Activated T-helper 1 cell treated with anti-CD3 and anti-CD28 coated beads, Interleukin-12 subunit alpha, Interleukin-12 subunit beta, Interleukin-2, Interleukin-4 antibody, amounts not matched to agents 30 ng/mL and 10 ng/mL and 1 ng/mL, durations not matched to agents 14 hours and 24 hours and 36 hours (primary cell): ENCODE data around the gene PACS1. TPM values are rescaled to one million over a fixed set of nuclear protein-coding genes. Genes with fewer than 3 reads are reported as not detected.

Source experiments
- DNase-seq: peaks from one replicate; pipeline ENCODE4 v3.0.0; 2021; ENCODE audit warnings: low spot score
- H3K27ac Mint-ChIP-seq: one replicate; pipeline ENCODE4 v1.8.0; 2021; ENCODE audit warnings: mild to moderate bottlenecking, mixed read lengths
- H3K27me3 Mint-ChIP-seq: one replicate; pipeline ENCODE4 v1.8.0; 2022; ENCODE audit warnings: mild to moderate bottlenecking, moderate library complexity, mixed read lengths; ENCODE audit not compliant: insufficient read depth
- H3K36me3 Mint-ChIP-seq: one replicate; pipeline ENCODE4 v1.8.0; 2021; ENCODE audit warnings: low read depth, mixed read lengths
- H3K4me1 Mint-ChIP-seq: one replicate; pipeline ENCODE4 v1.8.0; 2021; ENCODE audit warnings: low read depth, mixed read lengths
- H3K4me3 Mint-ChIP-seq: one replicate; pipeline ENCODE4 v1.8.0; 2021; ENCODE audit warnings: mild to moderate bottlenecking, moderate library complexity, mixed read lengths
- H3K9me3 Mint-ChIP-seq: one replicate; pipeline ENCODE4 v1.8.0; 2021; ENCODE audit warnings: mixed read lengths
- intact Hi-C: fragments of 100-400 bp; cut with micrococcal nuclease; formaldehyde crosslinking; loops from one replicate; pipeline ENCODE4 v1.15.1; 2024
- total RNA-seq: library from RNA; stranded (reverse); gene quantifications from 2 replicates; pipeline ENCODE4 v1.2.3, GENCODE V29; 2022

PACS1 gene
- total RNA-seq, 1 donor from 2014 or later: 89.5 TPM

- Mint-ChIP-seq H3K36me3 (no peaks in the 10 kb centered on the region), H3K27me3 (no peaks in the 10 kb centered on the region), H3K27ac (no peak overlapping the region), H3K4me1 (peaks cover 7% of the 10 kb centered on the region), H3K4me3 (no peak overlapping the region), H3K9me3 (no peaks in the 10 kb centered on the region)
- DNase-seq: no peak
- intact Hi-C loops: no loop called here
These were observed 111.7 kb downstream of the PACS1 start for GRCh38 chr11:66181632-66182315.

- Mint-ChIP-seq H3K9me3 (no peaks in the 10 kb centered on the region), H3K4me1 (peaks cover 7% of the 10 kb centered on the region), H3K27ac (no peak overlapping the region), H3K27me3 (no peaks in the 10 kb centered on the region), H3K36me3 (peaks cover 2% of the 10 kb centered on the region), H3K4me3 (no peak overlapping the region)
- DNase-seq: no peak
- intact Hi-C loops: no loop called here
These were observed 113.5 kb downstream of the PACS1 start for GRCh38 chr11:66183494-66184048.

- Mint-ChIP-seq H3K27me3 (no peaks in the 10 kb centered on the region), H3K4me1 (no peaks in the 10 kb centered on the region), H3K27ac (no peak overlapping the region), H3K4me3 (no peak overlapping the region), H3K36me3 (peaks cover 3% of the 10 kb centered on the region), H3K9me3 (no peaks in the 10 kb centered on the region)
- intact Hi-C loops: no loop called here
- no peak for DNase-seq
These were observed 114.7 kb downstream of the PACS1 start for GRCh38 chr11:66184728-66185127.

- no peak overlapping the region for H3K4me3 Mint-ChIP-seq
These were observed 116.4 kb downstream of the PACS1 start for GRCh38 chr11:66186470-66186869.

GRCh38 chr11:66187453-66187852 lies 117.4 kb downstream of the PACS1 start:
- no peaks in the 10 kb centered on the region for H3K4me1 Mint-ChIP-seq
- H3K9me3 Mint-ChIP-seq: no peaks in the 10 kb centered on the region
- intact Hi-C loops: no loop called here
- no peak for DNase-seq
- no peak overlapping the region for H3K4me3 Mint-ChIP-seq
- no peaks in the 10 kb centered on the region for H3K27me3 Mint-ChIP-seq
- H3K36me3 Mint-ChIP-seq: peaks cover 4% of the 10 kb centered on the region
- H3K27ac Mint-ChIP-seq: no peak overlapping the region

More at GRCh38 chr11:66186470-66186869, 116.4 kb downstream of the PACS1 start:
- intact Hi-C loops: no loop called here
- no peak for DNase-seq
- Mint-ChIP-seq H3K9me3 (no peaks in the 10 kb centered on the region), H3K27ac (no peak overlapping the region), H3K4me1 (no peaks in the 10 kb centered on the region), H3K27me3 (no peaks in the 10 kb centered on the region), H3K36me3 (peaks cover 4% of the 10 kb centered on the region)

- no peaks in the 10 kb centered on the region for H3K9me3 Mint-ChIP-seq
- intact Hi-C loops: no loop called here
- no peaks in the 10 kb centered on the region for H3K4me1 Mint-ChIP-seq
- H3K27ac Mint-ChIP-seq: no peak overlapping the region
- H3K4me3 Mint-ChIP-seq: no peak overlapping the region
- H3K36me3 Mint-ChIP-seq: peaks cover 7% of the 10 kb centered on the region
- no peak for DNase-seq
- no peaks in the 10 kb centered on the region for H3K27me3 Mint-ChIP-seq
These were observed 118.5 kb downstream of the PACS1 start for GRCh38 chr11:66188580-66188979.

GRCh38 chr11:66189031-66189745 lies 119.1 kb downstream of the PACS1 start:
- Mint-ChIP-seq H3K36me3 (peaks cover 12% of the 10 kb centered on the region), H3K9me3 (no peaks in the 10 kb centered on the region), H3K4me1 (no peaks in the 10 kb centered on the region), H3K27ac (no peak overlapping the region), H3K27me3 (no peaks in the 10 kb centered on the region), H3K4me3 (no peak overlapping the region)
- DNase-seq: no peak
- intact Hi-C loops: no loop called here

GRCh38 chr11:66190786-66191185 lies 120.7 kb downstream of the PACS1 start:
- Mint-ChIP-seq H3K36me3 (peaks cover 17% of the 10 kb centered on the region), H3K4me3 (no peak overlapping the region), H3K4me1 (no peaks in the 10 kb centered on the region), H3K27me3 (no peaks in the 10 kb centered on the region), H3K27ac (no peak overlapping the region), H3K9me3 (no peaks in the 10 kb centered on the region)
- no peak for DNase-seq
- intact Hi-C loops: no loop called here

GRCh38 chr11:66192181-66192863 lies 122.2 kb downstream of the PACS1 start:
- intact Hi-C loops: no loop called here
- no peaks in the 10 kb centered on the region for H3K4me1 Mint-ChIP-seq
- H3K9me3 Mint-ChIP-seq: no peaks in the 10 kb centered on the region
- no peaks in the 10 kb centered on the region for H3K27me3 Mint-ChIP-seq
- peaks cover 19% of the 10 kb centered on the region for H3K36me3 Mint-ChIP-seq
- no peak overlapping the region for H3K27ac Mint-ChIP-seq
- H3K4me3 Mint-ChIP-seq: no peak overlapping the region
- DNase-seq: no peak

GRCh38 chr11:66194391-66194790 lies 124.3 kb downstream of the PACS1 start:
- Mint-ChIP-seq H3K9me3 (peaks cover 8% of the 10 kb centered on the region), H3K36me3 (peaks cover 27% of the 10 kb centered on the region), H3K27ac (no peak overlapping the region), H3K27me3 (no peaks in the 10 kb centered on the region), H3K4me3 (no peak overlapping the region), H3K4me1 (no peaks in the 10 kb centered on the region)
- intact Hi-C loops: no loop called here
- DNase-seq: no peak

GRCh38 chr11:66195867-66196266 lies 125.8 kb downstream of the PACS1 start:
- DNase-seq: no peak
- Mint-ChIP-seq H3K4me3 (no peak overlapping the region), H3K36me3 (peaks cover 28% of the 10 kb centered on the region), H3K4me1 (no peaks in the 10 kb centered on the region), H3K9me3 (peaks cover 16% of the 10 kb centered on the region), H3K27me3 (no peaks in the 10 kb centered on the region), H3K27ac (no peak overlapping the region)
- intact Hi-C loops: no loop called here

- peaks cover 5% of the 10 kb centered on the region for H3K4me1 Mint-ChIP-seq
- DNase-seq: no peak
- H3K9me3 Mint-ChIP-seq: peaks cover 40% of the 10 kb centered on the region
- H3K27ac Mint-ChIP-seq: no peak overlapping the region
- peaks cover 13% of the 10 kb centered on the region for H3K36me3 Mint-ChIP-seq
- intact Hi-C loops: no loop called here
- no peaks in the 10 kb centered on the region for H3K27me3 Mint-ChIP-seq
- no peak overlapping the region for H3K4me3 Mint-ChIP-seq
These were observed 133.8 kb downstream of the PACS1 start for GRCh38 chr11:66203847-66204246.

- no peak overlapping the region for H3K27ac Mint-ChIP-seq
- peaks cover 12% of the 10 kb centered on the region for H3K36me3 Mint-ChIP-seq
- H3K9me3 Mint-ChIP-seq: peaks cover 37% of the 10 kb centered on the region
- no peak for DNase-seq
- intact Hi-C loops: no loop called here
- H3K4me3 Mint-ChIP-seq: no peak overlapping the region
- H3K27me3 Mint-ChIP-seq: no peaks in the 10 kb centered on the region
- peaks cover 5% of the 10 kb centered on the region for H3K4me1 Mint-ChIP-seq
These were observed 134.3 kb downstream of the PACS1 start for GRCh38 chr11:66204412-66204811.
